ENCODE results near the gene PDCD1. TPM values are rescaled to one million over a fixed set of nuclear protein-coding genes. Genes with fewer than 3 reads are reported as not detected.

Gene PDCD1
- total and polyA plus RNA-seq, 2 of the 13 experiments (the other 11 are each of a cell fraction or from before 2014, with no cell fraction given) = 0.04 TPM; not detected in 1

DNA sequence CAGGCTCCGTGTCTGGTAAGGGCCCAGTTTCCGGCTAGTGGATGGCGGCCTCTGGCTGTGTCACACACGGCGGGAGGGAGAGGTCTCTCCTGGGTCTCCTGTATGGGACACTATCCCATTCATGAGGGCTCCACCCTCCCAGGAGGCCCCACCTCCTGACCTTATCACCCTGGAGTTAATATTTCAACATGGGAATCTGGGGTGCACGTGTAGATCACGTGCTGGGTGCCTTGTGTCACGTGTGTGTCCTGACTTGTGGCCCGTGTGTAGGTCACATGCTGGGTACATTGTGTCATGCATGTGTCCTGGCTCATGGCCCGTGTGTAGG is 39.8 kb downstream of the PDCD1 start (continued):
- TF ChIP-seq, protein P1, sequence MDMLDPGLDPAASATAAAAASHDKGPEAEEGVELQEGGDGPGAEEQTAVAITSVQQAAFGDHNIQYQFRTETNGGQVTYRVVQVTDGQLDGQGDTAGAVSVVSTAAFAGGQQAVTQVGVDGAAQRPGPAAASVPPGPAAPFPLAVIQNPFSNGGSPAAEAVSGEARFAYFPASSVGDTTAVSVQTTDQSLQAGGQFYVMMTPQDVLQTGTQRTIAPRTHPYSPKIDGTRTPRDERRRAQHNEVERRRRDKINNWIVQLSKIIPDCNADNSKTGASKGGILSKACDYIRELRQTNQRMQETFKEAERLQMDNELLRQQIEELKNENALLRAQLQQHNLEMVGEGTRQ (IDR thresholded peaks at IDR 0.05; ENCODE audit: low read depth, low read length) = peak; percentile 99
- TF ChIP-seq, protein P1 (CRISPR knock-in tag; IDR thresholded peaks at IDR 0.05; ENCODE audit: borderline replicate concordance) = peak; percentile 95; the same call in 1 of the 2 replicates
- TF ChIP-seq MIER3 (CRISPR knock-in tag; IDR thresholded peaks at IDR 0.05; ENCODE audit: borderline replicate concordance) (peak; percentile 98), CBX5 (CRISPR knock-in tag; IDR thresholded peaks at IDR 0.05; ENCODE audit: borderline replicate concordance) (peak; percentile 81; the same call in 1 of the 2 replicates), REPIN1 (CRISPR knock-in tag; IDR thresholded peaks at IDR 0.05; ENCODE audit: borderline replicate concordance, low read depth) (peak; percentile 86), MAF1 (CRISPR knock-in tag; IDR thresholded peaks at IDR 0.05; ENCODE audit: borderline replicate concordance) (no peak), MIER2 (CRISPR knock-in tag; IDR thresholded peaks at IDR 0.05) (peak; percentile 65), SMAD3 (CRISPR knock-in tag; IDR thresholded peaks at IDR 0.05) (peak; percentile 98), ZFP1 (CRISPR knock-in tag; IDR thresholded peaks at IDR 0.05) (peak; percentile 84; the same call in 1 of the 2 replicates), GATA4 (IDR thresholded peaks at IDR 0.05; ENCODE audit: borderline replicate concordance, low read depth) (no peak; the same call in 1 of the 2 replicates), MBNL3 (CRISPR knock-in tag; conservative IDR thresholded peaks at IDR 0.05) (no peak), ZNF761 (CRISPR knock-in tag; conservative IDR thresholded peaks at IDR 0.05) (peak; percentile 87), ZNF563 (CRISPR knock-in tag; IDR thresholded peaks at IDR 0.05) (no peak), MIXL1 (CRISPR knock-in tag; IDR thresholded peaks at IDR 0.05) (peak; percentile 42; the same call in 1 of the 2 replicates), NCOA2 (CRISPR knock-in tag; IDR thresholded peaks at IDR 0.05) (peak; percentile 91), EEA1 (CRISPR knock-in tag; IDR thresholded peaks at IDR 0.05; ENCODE audit: borderline replicate concordance) (peak; percentile 38; the same call in 1 of the 2 replicates), RFXAP (CRISPR knock-in tag; IDR thresholded peaks at IDR 0.05; ENCODE audit: borderline replicate concordance) (no peak), RNF2 (conservative IDR thresholded peaks at IDR 0.05; ENCODE audit: low read depth) (peak; percentile 83; the same call in 1 of the 2 replicates), SMARCC2 (IDR thresholded peaks at IDR 0.05) (no peak), ZNF260 (CRISPR knock-in tag; IDR thresholded peaks at IDR 0.05; ENCODE audit: borderline replicate concordance, low read depth) (no peak), NAIF1 (CRISPR knock-in tag; IDR thresholded peaks at IDR 0.05; ENCODE audit: borderline replicate concordance) (no peak), THAP11 (CRISPR knock-in tag; IDR thresholded peaks at IDR 0.05) (peak; percentile 84)
- TF ChIP-seq, protein P2, sequence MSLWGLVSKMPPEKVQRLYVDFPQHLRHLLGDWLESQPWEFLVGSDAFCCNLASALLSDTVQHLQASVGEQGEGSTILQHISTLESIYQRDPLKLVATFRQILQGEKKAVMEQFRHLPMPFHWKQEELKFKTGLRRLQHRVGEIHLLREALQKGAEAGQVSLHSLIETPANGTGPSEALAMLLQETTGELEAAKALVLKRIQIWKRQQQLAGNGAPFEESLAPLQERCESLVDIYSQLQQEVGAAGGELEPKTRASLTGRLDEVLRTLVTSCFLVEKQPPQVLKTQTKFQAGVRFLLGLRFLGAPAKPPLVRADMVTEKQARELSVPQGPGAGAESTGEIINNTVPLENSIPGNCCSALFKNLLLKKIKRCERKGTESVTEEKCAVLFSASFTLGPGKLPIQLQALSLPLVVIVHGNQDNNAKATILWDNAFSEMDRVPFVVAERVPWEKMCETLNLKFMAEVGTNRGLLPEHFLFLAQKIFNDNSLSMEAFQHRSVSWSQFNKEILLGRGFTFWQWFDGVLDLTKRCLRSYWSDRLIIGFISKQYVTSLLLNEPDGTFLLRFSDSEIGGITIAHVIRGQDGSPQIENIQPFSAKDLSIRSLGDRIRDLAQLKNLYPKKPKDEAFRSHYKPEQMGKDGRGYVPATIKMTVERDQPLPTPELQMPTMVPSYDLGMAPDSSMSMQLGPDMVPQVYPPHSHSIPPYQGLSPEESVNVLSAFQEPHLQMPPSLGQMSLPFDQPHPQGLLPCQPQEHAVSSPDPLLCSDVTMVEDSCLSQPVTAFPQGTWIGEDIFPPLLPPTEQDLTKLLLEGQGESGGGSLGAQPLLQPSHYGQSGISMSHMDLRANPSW (CRISPR knock-in tag; IDR thresholded peaks at IDR 0.05; ENCODE audit: borderline replicate concordance) = no peak
- TF ChIP-seq, protein P3, sequence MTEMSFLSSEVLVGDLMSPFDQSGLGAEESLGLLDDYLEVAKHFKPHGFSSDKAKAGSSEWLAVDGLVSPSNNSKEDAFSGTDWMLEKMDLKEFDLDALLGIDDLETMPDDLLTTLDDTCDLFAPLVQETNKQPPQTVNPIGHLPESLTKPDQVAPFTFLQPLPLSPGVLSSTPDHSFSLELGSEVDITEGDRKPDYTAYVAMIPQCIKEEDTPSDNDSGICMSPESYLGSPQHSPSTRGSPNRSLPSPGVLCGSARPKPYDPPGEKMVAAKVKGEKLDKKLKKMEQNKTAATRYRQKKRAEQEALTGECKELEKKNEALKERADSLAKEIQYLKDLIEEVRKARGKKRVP (CRISPR knock-in tag; IDR thresholded peaks at IDR 0.05) = peak in 1 of 2 experiments; percentile 93; a peak in 2 of 4 replicates
- TF ChIP-seq, protein P4, sequence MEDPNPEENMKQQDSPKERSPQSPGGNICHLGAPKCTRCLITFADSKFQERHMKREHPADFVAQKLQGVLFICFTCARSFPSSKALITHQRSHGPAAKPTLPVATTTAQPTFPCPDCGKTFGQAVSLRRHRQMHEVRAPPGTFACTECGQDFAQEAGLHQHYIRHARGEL (CRISPR knock-in tag; IDR thresholded peaks at IDR 0.05) = no peak
